HG02970 (cell line): Measurements from ENCODE around the gene SVIL.
"Not testable (repeated sequence)": the region's sequence is repeated elsewhere in the genome, so short reads cannot be mapped to it uniquely, and the experiment has no call there.

ENCODE experiments used
- ATAC-seq: cut with Tn5 transposase; IDR thresholded peaks from one replicate; pipeline ENCODE4 v1.9.1; 2021; ENCODE audit warnings: mild to moderate bottlenecking, moderate library complexity, moderate number of reproducible peaks; ENCODE audit not compliant: unreplicated experiment, low FRiP score

Gene SVIL

DNA sequence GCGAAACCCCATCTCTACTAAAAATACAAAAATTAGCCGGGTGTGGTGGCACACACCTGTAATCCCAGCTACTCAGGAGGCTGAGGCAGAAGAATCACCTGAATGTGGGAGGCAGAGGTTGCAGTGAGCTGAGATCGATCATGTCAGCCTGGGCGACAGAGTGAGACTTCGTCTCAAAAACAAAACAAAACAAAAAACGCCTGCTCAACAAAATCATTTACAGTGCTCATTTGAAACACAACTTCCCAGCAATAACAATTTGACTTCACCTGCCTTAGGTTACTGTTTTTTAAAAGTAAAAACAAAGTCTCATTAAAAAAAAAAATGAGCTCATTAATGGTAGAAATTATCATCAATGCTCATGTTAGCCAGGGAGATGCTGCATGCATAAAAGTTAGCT lies 10.4 kb downstream of the SVIL start:
- not testable (repeated sequence) for ATAC-seq

- no peak for ATAC-seq
These were observed 11.0 kb downstream of the SVIL start for GRCh38 chr10:29623797-29624196.

- ATAC-seq: no peak
These were observed 12.3 kb downstream of the SVIL start for GRCh38 chr10:29622382-29622922.

DNA sequence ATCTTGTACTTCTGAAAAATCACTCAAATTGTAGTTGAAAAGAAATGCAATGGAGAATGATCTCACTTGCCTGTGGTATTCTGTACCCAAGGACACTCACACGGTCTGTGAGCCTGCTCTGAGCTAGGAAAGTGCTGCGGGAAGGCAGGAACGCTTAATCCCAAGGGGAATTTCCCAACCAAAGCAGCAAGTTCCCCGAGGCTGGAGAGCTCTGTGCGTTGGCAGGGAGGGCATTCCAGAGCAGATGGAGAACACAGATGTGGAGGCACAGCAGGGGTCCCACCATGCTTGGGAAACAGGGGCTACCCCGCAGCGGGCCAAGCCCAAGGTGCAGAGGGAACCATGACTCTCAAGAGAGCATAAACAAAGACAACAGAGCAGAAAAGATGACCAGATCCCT lies 13.6 kb downstream of the SVIL start:
- ATAC-seq: no peak

DNA sequence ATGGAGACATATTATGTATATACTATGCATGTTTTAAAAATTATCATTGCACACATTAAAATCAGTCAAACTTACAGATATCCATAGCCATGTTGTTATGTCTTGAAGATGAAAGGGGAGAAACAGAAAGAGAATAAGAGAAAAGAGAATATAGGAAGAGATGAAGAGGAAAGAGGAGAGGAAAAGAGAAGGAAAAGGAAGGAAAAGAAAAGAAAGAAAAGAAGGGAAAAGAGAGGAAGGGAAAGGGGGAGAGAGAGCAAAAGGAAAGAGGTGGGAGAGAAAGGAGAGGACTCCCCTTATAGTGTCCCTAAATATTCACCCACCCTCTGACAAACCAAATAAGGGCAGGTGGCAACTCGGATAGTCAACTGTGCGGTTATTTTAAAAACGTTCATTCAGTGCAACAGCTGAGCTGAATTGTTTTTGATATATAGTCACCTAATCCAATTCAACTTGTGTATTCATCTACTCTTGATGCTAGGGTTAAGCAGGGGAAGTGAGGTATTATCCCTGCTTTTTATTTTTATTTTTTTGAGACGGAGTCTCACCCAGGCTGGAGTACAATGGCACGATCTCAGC lies 14.6 kb downstream of the SVIL start:
- no peak for ATAC-seq

GRCh38 chr10:29619241-29619669 lies 15.5 kb downstream of the SVIL start:
- no peak for ATAC-seq

DNA sequence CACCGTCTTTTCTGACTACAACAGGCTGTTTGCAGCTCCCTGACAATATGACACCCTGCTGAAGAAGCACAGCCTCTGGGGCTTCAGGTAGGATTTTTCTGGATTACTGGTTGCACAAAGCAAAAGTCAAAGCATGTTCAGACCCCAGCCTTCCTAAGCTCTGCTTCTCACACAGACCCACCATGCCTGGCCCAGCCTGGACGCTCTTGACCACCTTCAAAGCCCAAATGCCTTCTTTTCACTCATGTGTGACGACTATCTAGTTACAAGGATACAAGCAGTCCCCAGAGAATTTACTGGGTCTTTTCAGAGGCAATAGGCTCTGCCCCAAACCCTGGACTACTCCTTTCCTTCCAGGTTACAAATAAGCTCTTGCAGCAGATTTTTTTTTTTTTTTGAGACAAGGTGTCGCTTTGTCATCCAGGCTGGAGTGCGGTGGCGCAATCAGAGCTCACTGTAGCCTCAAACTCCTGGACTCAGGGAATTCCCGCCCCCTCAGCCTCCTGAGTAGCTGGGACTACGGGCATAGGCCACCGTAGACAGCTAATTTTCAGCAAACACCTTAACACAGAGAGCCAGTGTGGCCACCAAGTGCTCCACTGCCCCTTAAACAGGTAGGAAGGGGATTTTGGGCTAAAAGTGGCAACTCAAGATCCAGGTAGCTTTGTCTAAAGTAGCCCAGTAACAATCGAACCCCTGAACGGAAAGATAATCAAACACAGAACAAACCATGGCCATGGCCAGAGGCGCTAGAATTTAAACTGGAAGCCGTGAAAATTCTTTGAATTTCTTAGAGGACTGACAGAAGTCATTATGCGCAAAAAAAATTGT lies 16.2 kb downstream of the SVIL start:
- no peak for ATAC-seq

DNA sequence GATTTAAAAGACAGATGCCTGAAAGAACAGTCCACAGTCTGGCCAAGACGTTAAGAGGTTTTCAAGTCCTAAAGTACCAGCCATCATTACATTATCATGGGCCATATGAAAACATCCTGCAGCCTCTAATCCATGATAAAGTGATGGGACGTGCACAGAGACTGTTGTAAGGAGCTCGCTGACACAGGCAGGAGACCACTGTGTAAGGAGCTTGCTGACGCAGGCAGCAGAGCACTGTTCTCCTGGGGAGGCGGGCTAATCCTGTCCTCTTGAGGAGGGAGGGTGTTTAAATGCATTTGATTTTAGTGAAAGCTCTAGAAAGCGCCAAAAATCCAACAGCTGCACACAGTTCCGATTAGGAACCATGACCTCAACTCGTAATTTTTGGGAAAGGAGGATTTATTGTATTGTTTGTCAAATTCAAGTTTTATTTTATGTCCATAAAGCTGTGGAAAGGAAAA lies 16.9 kb downstream of the SVIL start:
- ATAC-seq: no peak

DNA sequence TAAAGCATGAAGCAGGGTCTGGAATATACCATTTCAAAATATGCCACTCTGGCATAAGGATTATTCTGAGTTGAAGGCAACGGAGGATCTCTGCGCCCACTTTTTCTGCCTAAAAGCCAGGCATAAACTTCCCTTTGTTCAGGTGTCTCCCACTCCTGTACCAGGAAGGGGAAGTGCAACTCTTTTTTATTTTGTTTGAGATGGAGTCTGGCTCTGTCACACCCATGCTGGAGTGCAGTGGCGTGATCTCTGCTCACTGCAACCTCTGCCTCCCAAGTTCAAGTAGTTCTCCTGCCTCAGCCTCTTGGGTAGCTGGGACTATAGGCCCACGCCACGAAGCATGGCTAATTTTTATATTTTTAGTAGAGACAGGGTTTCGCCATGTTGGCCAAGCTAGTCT lies 18.2 kb downstream of the SVIL start:
- ATAC-seq: no peak

- no peak for ATAC-seq
These were observed 19.6 kb downstream of the SVIL start for GRCh38 chr10:29615195-29615594.

DNA sequence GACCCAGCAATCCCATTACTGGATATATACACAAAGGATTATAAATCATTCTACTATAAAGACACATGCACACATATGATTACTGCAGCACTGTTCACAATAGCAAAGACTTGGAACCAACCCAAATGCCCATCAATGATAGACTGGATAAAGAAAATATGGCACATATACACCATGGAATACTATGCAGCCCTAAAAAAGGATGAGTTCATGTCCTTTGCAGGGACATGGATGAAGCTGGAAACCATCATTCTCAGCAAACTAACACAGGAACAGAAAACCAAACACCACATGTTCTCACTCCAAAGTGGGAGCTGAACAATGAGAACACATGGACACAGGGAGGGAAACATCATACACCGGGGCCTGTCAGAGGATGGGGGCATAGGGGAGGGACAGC lies 20.5 kb downstream of the SVIL start:
- not testable (repeated sequence) for ATAC-seq

- no peak for ATAC-seq
These were observed 21.0 kb downstream of the SVIL start for GRCh38 chr10:29613791-29614190.

- no peak for ATAC-seq
These were observed 21.6 kb downstream of the SVIL start for GRCh38 chr10:29613196-29613595.

DNA sequence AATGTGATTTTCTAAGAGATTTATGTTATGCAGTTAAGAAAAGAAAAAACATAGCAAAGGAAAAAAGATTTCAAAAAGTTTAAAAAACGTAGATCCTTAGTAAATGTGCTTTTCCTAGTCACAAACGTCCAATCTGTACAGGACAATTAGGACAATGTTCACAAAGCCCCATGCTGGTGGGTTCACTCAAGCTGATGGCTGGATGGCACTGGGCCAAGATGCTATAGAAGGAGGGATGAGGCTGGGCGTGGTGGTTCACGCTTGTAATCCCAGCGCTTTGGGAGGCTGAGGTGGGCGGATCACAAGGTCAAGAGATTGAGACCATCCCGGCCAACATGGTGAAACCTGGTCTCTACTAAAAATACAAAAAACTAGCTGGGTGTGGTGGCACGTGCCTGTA lies 22.1 kb downstream of the SVIL start:
- no peak for ATAC-seq

DNA sequence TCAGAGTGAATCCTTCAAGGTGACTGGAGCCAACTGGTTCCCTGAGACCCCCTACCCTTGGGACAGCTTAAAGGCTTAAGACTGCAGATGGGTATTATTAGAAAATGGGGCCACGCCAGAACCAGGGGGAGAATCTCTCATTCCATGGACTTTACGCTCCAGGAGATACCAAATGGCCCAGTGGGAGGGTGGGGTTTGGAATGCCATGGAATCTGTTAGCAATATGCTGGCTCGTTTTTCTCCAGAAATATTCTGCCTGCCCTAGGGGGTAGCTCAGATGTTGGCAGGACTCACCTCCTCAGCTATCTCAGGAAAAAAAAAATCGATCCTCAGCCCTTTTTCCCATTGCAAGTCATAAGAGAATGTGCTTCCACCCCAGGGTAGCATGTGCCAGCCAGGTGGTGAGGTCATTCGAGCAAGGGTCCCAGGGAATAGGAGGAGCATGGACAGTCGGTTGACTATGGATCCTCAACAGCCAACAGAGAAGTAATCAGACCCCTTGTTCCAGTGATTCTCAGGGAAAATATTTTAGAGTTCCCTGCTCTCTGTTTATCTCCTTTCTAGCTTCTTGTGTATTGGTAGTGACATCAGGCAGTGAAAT lies 22.9 kb downstream of the SVIL start:
- no peak for ATAC-seq

- ATAC-seq: no peak
These were observed 23.7 kb downstream of the SVIL start for GRCh38 chr10:29610876-29611647.

DNA sequence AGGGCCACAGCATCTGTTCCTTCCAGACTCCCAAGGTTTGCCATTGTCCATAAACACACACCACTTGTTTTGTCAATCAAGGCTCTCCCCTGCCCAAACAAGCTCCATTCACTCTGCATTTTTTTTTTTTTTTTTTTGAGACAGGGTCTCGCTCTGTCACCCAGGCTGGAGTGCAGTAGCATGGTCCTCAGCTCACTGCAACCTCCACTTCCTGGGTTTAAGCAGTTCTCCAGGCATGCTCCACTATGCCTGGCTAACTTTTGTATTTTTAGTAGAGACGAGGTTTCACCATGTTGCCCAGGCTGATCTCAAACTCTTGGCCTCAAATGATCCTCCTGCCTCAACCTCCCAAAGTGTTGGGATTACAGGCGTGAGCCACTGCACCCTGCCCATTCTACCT lies 24.4 kb downstream of the SVIL start:
- not testable (repeated sequence) for ATAC-seq

- no peak for ATAC-seq
These were observed 25.1 kb downstream of the SVIL start for GRCh38 chr10:29609696-29610095.

- no peak for ATAC-seq
These were observed 26.1 kb downstream of the SVIL start for GRCh38 chr10:29608476-29609301.

- no peak for ATAC-seq
These were observed 26.7 kb downstream of the SVIL start for GRCh38 chr10:29608062-29608461.
